ENCODE results near the gene TSPAN11.

TSPAN11 gene

GRCh38 chr12:30969606-30970395 lies 43.3 kb downstream of the TSPAN11 start:
- TF ChIP-seq TAF1 (IDR thresholded peaks at IDR 0.05; ENCODE audit: borderline replicate concordance, insufficient read depth, low read length) (no peak), SIN3A (IDR thresholded peaks at IDR 0.05; ENCODE audit: borderline replicate concordance, insufficient read depth, low read length) (no peak), FOXP2 (optimal IDR thresholded peaks at IDR 0.05; ENCODE audit: borderline replicate concordance, extremely low read depth, extremely low read length, insufficient read depth) (no peak), POLR2AphosphoS5 (IDR thresholded peaks at IDR 0.05; ENCODE audit: low read depth, low read length) (no peak)
- TF ChIP-seq, protein P1, sequence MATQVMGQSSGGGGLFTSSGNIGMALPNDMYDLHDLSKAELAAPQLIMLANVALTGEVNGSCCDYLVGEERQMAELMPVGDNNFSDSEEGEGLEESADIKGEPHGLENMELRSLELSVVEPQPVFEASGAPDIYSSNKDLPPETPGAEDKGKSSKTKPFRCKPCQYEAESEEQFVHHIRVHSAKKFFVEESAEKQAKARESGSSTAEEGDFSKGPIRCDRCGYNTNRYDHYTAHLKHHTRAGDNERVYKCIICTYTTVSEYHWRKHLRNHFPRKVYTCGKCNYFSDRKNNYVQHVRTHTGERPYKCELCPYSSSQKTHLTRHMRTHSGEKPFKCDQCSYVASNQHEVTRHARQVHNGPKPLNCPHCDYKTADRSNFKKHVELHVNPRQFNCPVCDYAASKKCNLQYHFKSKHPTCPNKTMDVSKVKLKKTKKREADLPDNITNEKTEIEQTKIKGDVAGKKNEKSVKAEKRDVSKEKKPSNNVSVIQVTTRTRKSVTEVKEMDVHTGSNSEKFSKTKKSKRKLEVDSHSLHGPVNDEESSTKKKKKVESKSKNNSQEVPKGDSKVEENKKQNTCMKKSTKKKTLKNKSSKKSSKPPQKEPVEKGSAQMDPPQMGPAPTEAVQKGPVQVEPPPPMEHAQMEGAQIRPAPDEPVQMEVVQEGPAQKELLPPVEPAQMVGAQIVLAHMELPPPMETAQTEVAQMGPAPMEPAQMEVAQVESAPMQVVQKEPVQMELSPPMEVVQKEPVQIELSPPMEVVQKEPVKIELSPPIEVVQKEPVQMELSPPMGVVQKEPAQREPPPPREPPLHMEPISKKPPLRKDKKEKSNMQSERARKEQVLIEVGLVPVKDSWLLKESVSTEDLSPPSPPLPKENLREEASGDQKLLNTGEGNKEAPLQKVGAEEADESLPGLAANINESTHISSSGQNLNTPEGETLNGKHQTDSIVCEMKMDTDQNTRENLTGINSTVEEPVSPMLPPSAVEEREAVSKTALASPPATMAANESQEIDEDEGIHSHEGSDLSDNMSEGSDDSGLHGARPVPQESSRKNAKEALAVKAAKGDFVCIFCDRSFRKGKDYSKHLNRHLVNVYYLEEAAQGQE (IDR thresholded peaks at IDR 0.05; ENCODE audit: insufficient read depth in 1 of 2, low read depth in 2 of 2, low read length in 2 of 2), result no peak

GRCh38 chr12:30970559-30971197 lies 44.1 kb downstream of the TSPAN11 start:
- TF ChIP-seq, protein P1 (IDR thresholded peaks at IDR 0.05; ENCODE audit: insufficient read depth in 1 of 2, low read depth in 2 of 2, low read length in 2 of 2), result no peak
- TF ChIP-seq POLR2AphosphoS5 (IDR thresholded peaks at IDR 0.05; ENCODE audit: low read depth, low read length), result no peak
- TF ChIP-seq FOXP2 (optimal IDR thresholded peaks at IDR 0.05; ENCODE audit: borderline replicate concordance, extremely low read depth, extremely low read length, insufficient read depth), result no peak
- no peak for TF ChIP-seq SIN3A (IDR thresholded peaks at IDR 0.05; ENCODE audit: borderline replicate concordance, insufficient read depth, low read length)
- no peak for TF ChIP-seq TAF1 (IDR thresholded peaks at IDR 0.05; ENCODE audit: borderline replicate concordance, insufficient read depth, low read length)

- no peak for TF ChIP-seq POLR2AphosphoS5 (IDR thresholded peaks at IDR 0.05; ENCODE audit: low read depth, low read length)
- TF ChIP-seq, protein P1 (IDR thresholded peaks at IDR 0.05; ENCODE audit: insufficient read depth in 1 of 2, low read depth in 2 of 2, low read length in 2 of 2), result no peak
- no peak for TF ChIP-seq TAF1 (IDR thresholded peaks at IDR 0.05; ENCODE audit: borderline replicate concordance, insufficient read depth, low read length)
- TF ChIP-seq FOXP2 (optimal IDR thresholded peaks at IDR 0.05; ENCODE audit: borderline replicate concordance, extremely low read depth, extremely low read length, insufficient read depth), result no peak
- TF ChIP-seq SIN3A (IDR thresholded peaks at IDR 0.05; ENCODE audit: borderline replicate concordance, insufficient read depth, low read length), result no peak
These were observed 45.5 kb downstream of the TSPAN11 start for GRCh38 chr12:30972035-30972434.

- TF ChIP-seq TAF1 (IDR thresholded peaks at IDR 0.05; ENCODE audit: borderline replicate concordance, insufficient read depth, low read length) (no peak), FOXP2 (optimal IDR thresholded peaks at IDR 0.05; ENCODE audit: borderline replicate concordance, extremely low read depth, extremely low read length, insufficient read depth) (no peak), POLR2AphosphoS5 (IDR thresholded peaks at IDR 0.05; ENCODE audit: low read depth, low read length) (no peak), SIN3A (IDR thresholded peaks at IDR 0.05; ENCODE audit: borderline replicate concordance, insufficient read depth, low read length) (no peak)
- TF ChIP-seq, protein P1 (IDR thresholded peaks at IDR 0.05; ENCODE audit: insufficient read depth in 1 of 2, low read depth in 2 of 2, low read length in 2 of 2), result no peak
These were observed 46.6 kb downstream of the TSPAN11 start for GRCh38 chr12:30973175-30973574.
